ENCODE results near the gene SLITRK1.

The SLITRK1 gene

GRCh38 chr13:83880275-83881139 lies 1.8 kb downstream of the SLITRK1 start:
- H3K4me1 Mint-ChIP-seq: no peaks in the 10 kb centered on the region
- no peak overlapping the region for H3K4me3 Mint-ChIP-seq
- ATAC-seq (ENCODE audit: low read depth) (no peak), DNase-seq (ENCODE audit: low spot score in 2 of 2) (no peak)
- H3K9me3 Mint-ChIP-seq: no peaks in the 10 kb centered on the region
- peaks cover 2% of the 10 kb centered on the region for H3K27me3 Mint-ChIP-seq
- no peak overlapping the region for H3K27ac Mint-ChIP-seq
- H3K36me3 Mint-ChIP-seq: no peaks in the 10 kb centered on the region

GRCh38 chr13:83879431-83880171 lies 2.7 kb downstream of the SLITRK1 start:
- no peaks in the 10 kb centered on the region for H3K9me3 Mint-ChIP-seq
- peaks cover 2% of the 10 kb centered on the region for H3K27me3 Mint-ChIP-seq
- H3K27ac Mint-ChIP-seq: no peak overlapping the region
- no peaks in the 10 kb centered on the region for H3K36me3 Mint-ChIP-seq
- ATAC-seq (ENCODE audit: low read depth): no peak
- H3K4me3 Mint-ChIP-seq: no peak overlapping the region
- H3K4me1 Mint-ChIP-seq: no peaks in the 10 kb centered on the region
- no peak for DNase-seq (ENCODE audit: low spot score in 2 of 2)

GRCh38 chr13:83878691-83879430 lies 3.4 kb downstream of the SLITRK1 start:
- no peak for ATAC-seq (ENCODE audit: low read depth)
- Mint-ChIP-seq H3K4me1 (no peaks in the 10 kb centered on the region), H3K27ac (no peak overlapping the region), H3K36me3 (no peaks in the 10 kb centered on the region), H3K4me3 (no peak overlapping the region), H3K9me3 (no peaks in the 10 kb centered on the region), H3K27me3 (peaks cover 2% of the 10 kb centered on the region)
- DNase-seq (ENCODE audit: low spot score in 2 of 2): no peak

- H3K4me1 Mint-ChIP-seq: no peaks in the 10 kb centered on the region
- H3K4me3 Mint-ChIP-seq: no peak overlapping the region
- no peak for ATAC-seq (ENCODE audit: low read depth)
- no peaks in the 10 kb centered on the region for H3K9me3 Mint-ChIP-seq
- no peaks in the 10 kb centered on the region for H3K36me3 Mint-ChIP-seq
- H3K27ac Mint-ChIP-seq: no peak overlapping the region
- peaks cover 2% of the 10 kb centered on the region for H3K27me3 Mint-ChIP-seq
- DNase-seq (ENCODE audit: low spot score in 2 of 2): no peak
Observed at GRCh38 chr13:83877651-83878355, 4.5 kb downstream of the SLITRK1 start.

- Mint-ChIP-seq H3K27me3 (peaks cover 2% of the 10 kb centered on the region), H3K9me3 (peaks cover 2% of the 10 kb centered on the region), H3K27ac (no peak overlapping the region), H3K4me1 (no peaks in the 10 kb centered on the region), H3K4me3 (no peak overlapping the region), H3K36me3 (no peaks in the 10 kb centered on the region)
- DNase-seq (ENCODE audit: low spot score in 2 of 2) (no peak), ATAC-seq (ENCODE audit: low read depth) (no peak)
Observed at GRCh38 chr13:83876546-83876945, 5.7 kb downstream of the SLITRK1 start.

GRCh38 chr13:83867708-83868107 lies 14.6 kb downstream of the SLITRK1 start:
- no peak overlapping the region for H3K27ac Mint-ChIP-seq
- no peaks in the 10 kb centered on the region for H3K4me1 Mint-ChIP-seq
- no peak for DNase-seq (ENCODE audit: low spot score in 2 of 2)
- H3K9me3 Mint-ChIP-seq: peaks cover 6% of the 10 kb centered on the region
- no peaks in the 10 kb centered on the region for H3K36me3 Mint-ChIP-seq
- ATAC-seq (ENCODE audit: low read depth): no peak
- H3K27me3 Mint-ChIP-seq: no peaks in the 10 kb centered on the region
- no peak overlapping the region for H3K4me3 Mint-ChIP-seq

GRCh38 chr13:83865161-83866137 lies 16.8 kb downstream of the SLITRK1 start:
- no peaks in the 10 kb centered on the region for H3K4me1 Mint-ChIP-seq
- ATAC-seq (ENCODE audit: low read depth): no peak
- no peak overlapping the region for H3K4me3 Mint-ChIP-seq
- peaks cover 2% of the 10 kb centered on the region for H3K9me3 Mint-ChIP-seq
- H3K27me3 Mint-ChIP-seq: no peaks in the 10 kb centered on the region
- no peak overlapping the region for H3K27ac Mint-ChIP-seq
- no peaks in the 10 kb centered on the region for H3K36me3 Mint-ChIP-seq
- no peak for DNase-seq (ENCODE audit: low spot score in 2 of 2)

- no peaks in the 10 kb centered on the region for H3K27me3 Mint-ChIP-seq
- peaks cover 5% of the 10 kb centered on the region for H3K9me3 Mint-ChIP-seq
- no peak for DNase-seq (ENCODE audit: low spot score in 2 of 2)
- no peak overlapping the region for H3K4me3 Mint-ChIP-seq
- no peak for ATAC-seq (ENCODE audit: low read depth)
- no peaks in the 10 kb centered on the region for H3K4me1 Mint-ChIP-seq
- no peak overlapping the region for H3K27ac Mint-ChIP-seq
- no peaks in the 10 kb centered on the region for H3K36me3 Mint-ChIP-seq
Observed at GRCh38 chr13:83853771-83854170, 28.5 kb downstream of the SLITRK1 start.

- no peak for DNase-seq (ENCODE audit: low spot score in 2 of 2)
- peaks cover 9% of the 10 kb centered on the region for H3K9me3 Mint-ChIP-seq
- no peak for ATAC-seq (ENCODE audit: low read depth)
- H3K4me3 Mint-ChIP-seq: no peak overlapping the region
- no peaks in the 10 kb centered on the region for H3K27me3 Mint-ChIP-seq
- H3K27ac Mint-ChIP-seq: no peak overlapping the region
- H3K36me3 Mint-ChIP-seq: no peaks in the 10 kb centered on the region
- no peaks in the 10 kb centered on the region for H3K4me1 Mint-ChIP-seq
Observed at GRCh38 chr13:83845106-83845505, 37.2 kb downstream of the SLITRK1 start.

GRCh38 chr13:83839146-83839545 lies 43.1 kb downstream of the SLITRK1 start:
- ATAC-seq (ENCODE audit: low read depth): no peak
- DNase-seq (ENCODE audit: low spot score in 2 of 2): no peak
- no peak overlapping the region for H3K27ac Mint-ChIP-seq
- H3K27me3 Mint-ChIP-seq: no peaks in the 10 kb centered on the region
- peaks cover 3% of the 10 kb centered on the region for H3K9me3 Mint-ChIP-seq
- no peak overlapping the region for H3K4me3 Mint-ChIP-seq
- H3K4me1 Mint-ChIP-seq: no peaks in the 10 kb centered on the region
- H3K36me3 Mint-ChIP-seq: no peaks in the 10 kb centered on the region

GRCh38 chr13:83831796-83832195 lies 50.5 kb downstream of the SLITRK1 start:
- ATAC-seq (ENCODE audit: low read depth) (no peak), DNase-seq (ENCODE audit: low spot score in 2 of 2) (no peak)
- Mint-ChIP-seq H3K36me3 (no peaks in the 10 kb centered on the region), H3K9me3 (peaks cover 10% of the 10 kb centered on the region), H3K4me3 (no peak overlapping the region), H3K4me1 (no peaks in the 10 kb centered on the region), H3K27me3 (no peaks in the 10 kb centered on the region), H3K27ac (no peak overlapping the region)

GRCh38 chr13:83829810-83830209 lies 52.5 kb downstream of the SLITRK1 start:
- ATAC-seq (ENCODE audit: low read depth) (no peak), DNase-seq (ENCODE audit: low spot score in 2 of 2) (no peak)
- H3K27ac Mint-ChIP-seq: no peak overlapping the region
- no peaks in the 10 kb centered on the region for H3K27me3 Mint-ChIP-seq
- H3K4me3 Mint-ChIP-seq: no peak overlapping the region
- H3K36me3 Mint-ChIP-seq: no peaks in the 10 kb centered on the region
- no peaks in the 10 kb centered on the region for H3K4me1 Mint-ChIP-seq
- H3K9me3 Mint-ChIP-seq: peaks cover 9% of the 10 kb centered on the region

- no peak for ATAC-seq (ENCODE audit: low read depth)
- no peaks in the 10 kb centered on the region for H3K27me3 Mint-ChIP-seq
Observed at GRCh38 chr13:83827338-83827737, 54.9 kb downstream of the SLITRK1 start.

More at GRCh38 chr13:83827338-83827737, 54.9 kb downstream of the SLITRK1 start:
- Mint-ChIP-seq H3K9me3 (peaks cover 8% of the 10 kb centered on the region), H3K27ac (no peak overlapping the region), H3K4me3 (no peak overlapping the region), H3K4me1 (no peaks in the 10 kb centered on the region), H3K36me3 (no peaks in the 10 kb centered on the region)
- no peak for DNase-seq (ENCODE audit: low spot score in 2 of 2)

Measured in memory B cell (primary cell).